GM19023 (cell line): Measurements from ENCODE around the gene CDK3.
A peak's percentile ranks its signal among the peaks of the same experiment; 100 is the strongest.
"Not testable (repeated sequence)": the region's sequence is repeated elsewhere in the genome, so short reads cannot be mapped to it uniquely, and the experiment has no call there.

ENCODE experiments used
- ATAC-seq: cut with Tn5 transposase; IDR thresholded peaks from one replicate; pipeline ENCODE4 v1.9.1; 2021; ENCODE audit warnings: mild to moderate bottlenecking, moderate library complexity; ENCODE audit not compliant: unreplicated experiment

The CDK3 gene

DNA sequence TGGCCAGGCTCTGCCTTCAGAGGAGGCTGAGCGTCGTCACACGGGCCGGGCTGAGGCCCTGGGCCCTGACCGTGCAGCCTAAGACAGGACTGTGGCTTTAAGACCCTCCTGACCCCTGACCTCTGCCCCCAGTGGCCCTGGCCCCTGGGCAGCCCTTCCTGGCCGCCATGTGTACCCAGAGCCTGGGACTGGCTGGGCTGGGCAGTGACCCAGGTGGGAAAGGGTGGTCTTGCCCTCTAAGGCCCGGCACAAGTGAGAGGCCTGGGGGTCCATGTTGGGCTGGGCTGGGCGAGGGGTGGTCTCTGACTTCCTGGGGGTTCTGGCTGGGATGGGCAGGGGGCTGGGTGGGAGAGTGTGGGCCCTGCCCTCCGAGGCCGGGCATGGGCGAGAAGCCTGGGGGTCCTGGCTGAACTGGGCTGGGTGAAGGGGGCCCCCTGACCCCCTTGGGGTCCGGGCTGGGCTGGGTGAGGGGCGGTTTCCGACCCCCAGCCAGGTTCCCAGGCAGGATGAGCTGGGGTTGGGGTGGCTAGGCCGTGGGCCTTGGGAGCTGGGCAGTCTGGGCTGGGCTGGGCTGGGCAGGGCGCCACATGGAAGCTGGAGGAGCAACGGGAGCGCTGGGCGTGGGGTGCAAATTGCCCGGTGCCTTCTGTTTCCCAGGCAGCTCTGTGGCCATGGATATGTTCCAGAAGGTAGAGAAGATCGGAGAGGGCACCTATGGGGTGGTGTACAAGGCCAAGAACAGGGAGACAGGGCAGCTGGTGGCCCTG is at the start of gene CDK3:
TSS of gene CDK3 (plus strand) at position 101 of the 767 bp plus-strand sequence. CDS start at position 672, 571 bp downstream.
- no peak for ATAC-seq

DNA sequence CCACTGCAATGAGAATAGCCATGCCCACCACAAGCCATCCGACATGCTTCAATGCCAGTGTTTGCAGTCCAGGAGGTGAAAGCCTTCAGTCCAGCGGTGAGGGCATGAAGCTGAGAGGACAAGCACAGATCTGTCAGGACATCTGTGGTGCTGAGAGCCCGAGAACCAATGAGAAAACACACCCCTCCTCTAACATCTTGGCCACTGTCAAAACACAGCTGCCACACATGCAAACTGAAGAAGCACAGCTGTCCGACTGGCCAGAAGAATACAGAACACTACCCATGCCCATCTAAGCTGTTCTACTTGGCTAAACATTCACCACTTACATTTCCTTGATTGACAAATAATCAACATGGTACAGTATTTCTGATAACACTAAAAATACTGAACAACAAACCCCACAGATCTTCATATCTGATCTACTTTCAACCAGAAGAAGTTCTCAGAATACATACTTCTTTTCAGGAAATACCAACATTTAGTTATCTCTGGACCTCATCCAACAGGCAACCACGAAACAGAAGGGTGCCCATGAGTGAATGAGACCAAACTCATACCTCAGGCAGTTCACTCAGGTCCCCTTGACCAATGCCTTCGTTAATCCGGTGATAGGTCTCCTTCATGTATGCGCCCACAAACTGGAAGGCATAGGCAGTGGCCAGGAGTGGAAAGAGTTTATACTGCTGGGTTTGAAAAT is 49.6 kb upstream of the CDK3 start:
- ATAC-seq, result no peak

DNA sequence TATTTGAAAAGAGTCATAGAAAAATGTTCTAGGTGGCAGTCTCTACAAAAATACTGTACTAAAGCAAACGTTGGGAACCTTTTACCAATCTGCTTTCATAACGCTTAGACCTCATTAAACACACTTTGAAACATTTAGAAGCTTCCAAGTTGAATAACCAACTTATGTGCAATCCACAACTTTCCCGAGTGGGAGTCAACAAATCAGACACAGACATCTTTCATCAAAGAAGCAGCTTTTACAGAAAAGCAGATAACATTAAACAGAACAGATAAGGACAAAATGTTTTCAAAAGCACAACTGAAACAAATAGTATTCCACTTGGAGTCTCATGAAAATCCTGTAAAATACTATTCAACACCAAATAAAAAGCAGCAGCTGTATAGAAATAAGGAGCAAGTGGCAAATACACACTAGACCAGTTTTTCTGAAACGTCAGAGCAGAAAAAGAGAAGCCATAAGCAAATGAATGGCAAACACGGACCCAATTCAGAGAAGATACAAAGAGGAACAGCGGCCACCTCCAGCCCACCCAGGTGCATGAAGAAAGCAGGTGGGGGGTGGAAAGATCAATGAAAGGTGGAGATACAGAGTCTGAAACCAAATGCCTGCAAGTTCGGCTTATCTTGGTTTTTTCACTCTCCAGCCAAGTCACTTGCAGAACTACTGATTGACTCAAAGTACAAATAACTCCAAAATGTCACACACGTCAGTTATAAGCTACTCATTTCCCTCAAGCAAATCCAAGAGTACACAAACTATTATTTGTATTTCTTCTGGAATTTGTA is 41.4 kb upstream of the CDK3 start:
- no peak for ATAC-seq

DNA sequence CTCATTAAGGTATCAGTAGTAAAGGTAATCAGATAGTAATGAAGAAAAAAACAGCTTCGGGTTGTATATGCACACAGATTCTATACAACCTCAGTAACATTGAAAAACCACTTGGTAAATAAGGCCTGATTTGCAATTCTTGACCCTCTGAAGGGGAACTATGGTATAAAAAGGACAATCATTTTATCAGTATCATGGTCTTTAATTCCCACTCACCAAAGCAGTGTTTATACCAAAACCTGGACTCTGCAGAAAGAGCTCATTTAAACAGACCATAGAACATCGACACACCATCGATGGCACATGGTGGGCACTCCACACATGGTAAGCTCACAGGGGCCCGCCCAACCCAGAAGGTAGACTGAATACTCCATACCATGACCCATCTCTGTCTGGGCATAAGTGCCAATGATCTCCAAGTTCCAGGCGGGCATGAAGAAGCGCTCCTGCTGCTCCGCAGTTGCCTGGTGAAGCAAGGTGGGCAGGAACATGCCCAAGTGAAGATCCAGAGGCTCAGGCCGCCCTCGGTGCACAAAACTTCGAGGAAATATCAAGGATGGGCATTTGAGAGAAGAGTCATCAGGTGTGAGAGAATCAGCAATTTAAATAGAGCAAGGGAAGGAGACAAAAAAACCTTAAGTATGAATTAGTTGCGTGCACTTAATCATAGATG is 40.7 kb upstream of the CDK3 start:
- no peak for ATAC-seq

DNA sequence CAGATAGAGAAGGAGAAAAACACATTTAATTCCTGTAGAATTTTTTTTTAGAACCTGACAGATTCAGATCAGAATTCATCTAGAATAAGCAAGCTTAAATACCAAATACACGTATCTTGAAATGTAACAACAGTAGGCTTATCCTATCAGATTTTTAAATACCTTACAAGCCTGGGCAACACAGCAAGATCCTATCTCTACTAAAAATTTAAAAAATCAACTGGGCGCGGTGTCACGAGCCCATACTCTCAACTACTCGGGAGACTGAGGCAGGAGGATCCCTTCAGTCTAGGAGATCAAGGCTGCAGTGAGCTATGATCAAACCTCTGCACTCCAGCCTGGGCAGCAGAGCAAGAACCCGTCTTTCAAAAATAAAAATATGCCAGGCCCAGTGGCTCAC is 35.2 kb upstream of the CDK3 start:
- no peak for ATAC-seq

DNA sequence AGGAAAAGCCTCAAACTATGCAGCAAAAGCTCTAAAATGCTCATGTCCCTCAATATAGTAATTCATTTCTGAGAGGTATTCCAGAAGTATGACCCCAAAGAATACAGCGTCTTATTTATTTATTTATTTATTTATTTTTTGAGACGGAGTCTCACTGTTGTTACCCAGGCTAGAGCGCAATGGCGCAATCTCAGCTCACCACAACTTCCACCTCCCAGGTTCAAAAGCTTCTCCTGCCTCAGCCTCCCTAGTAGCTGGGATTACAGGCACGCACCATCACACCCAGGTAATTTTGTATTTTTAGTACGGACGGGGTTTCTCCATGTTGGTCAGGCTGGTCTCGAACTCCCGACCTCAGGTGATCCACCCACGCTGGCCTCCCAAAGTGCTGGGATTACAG is 31.6 kb upstream of the CDK3 start:
- not testable (repeated sequence) for ATAC-seq

DNA sequence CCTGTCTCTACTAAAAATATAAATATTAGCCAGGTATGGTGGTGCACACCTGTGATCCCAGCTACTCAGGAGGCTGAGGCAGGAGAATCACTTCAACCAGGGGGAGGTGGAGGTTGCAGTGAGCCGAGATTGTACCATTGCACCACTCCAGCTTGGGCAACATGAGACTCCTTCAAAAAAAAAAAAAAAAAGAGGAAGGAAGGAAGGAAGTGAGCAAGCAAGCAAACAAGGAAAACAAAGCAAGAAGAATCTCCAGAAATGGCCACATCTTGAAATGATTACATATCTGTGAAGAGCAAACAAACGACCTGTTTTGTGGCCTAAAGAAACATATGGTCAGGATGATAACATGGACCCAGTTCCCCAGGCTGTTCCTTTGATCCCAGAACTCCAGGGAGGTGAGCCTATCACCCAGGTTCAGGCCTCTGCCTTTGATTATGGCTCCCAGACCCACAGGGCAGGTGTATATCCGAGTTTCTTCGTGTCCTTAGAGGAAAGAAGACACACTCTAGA is 30.6 kb upstream of the CDK3 start:
- ATAC-seq, result no peak

DNA sequence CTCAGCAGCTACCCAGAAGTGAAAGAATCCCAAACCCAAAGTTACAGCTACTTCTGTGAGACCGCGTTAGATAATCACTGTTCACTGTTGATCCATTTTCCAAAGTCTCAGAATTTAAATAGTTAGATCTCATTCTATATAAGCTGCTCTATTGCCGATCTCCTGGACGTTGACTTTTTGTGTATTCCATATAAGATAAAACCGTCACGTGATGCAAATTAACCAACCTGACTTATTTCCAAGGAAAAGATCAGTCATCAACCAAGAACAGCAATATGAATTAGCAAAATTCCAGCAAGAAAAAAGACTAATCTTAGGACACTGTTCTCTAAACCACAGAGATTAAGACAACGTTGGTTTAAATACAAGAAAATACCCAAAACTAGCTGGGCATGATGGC is 30.0 kb upstream of the CDK3 start:
- ATAC-seq, result no peak

DNA sequence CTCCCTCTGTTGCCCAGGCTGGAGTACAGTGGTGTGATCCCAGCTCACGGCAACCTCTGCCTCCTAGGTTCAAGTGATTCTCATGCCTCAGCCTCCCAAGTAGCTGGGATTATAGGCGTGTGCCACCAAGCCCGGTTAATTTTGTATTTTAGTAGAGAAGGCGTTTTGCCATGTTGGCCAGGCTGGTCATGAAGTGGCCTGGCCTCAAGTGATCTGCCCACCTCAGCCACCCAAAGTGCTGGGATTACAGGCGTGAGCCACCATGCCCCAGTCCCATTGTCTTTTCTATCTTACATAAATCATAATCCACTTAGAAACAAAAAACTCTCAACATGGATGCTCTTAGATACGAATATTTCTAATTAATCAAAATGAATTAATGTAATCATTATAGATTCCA is 25.5 kb upstream of the CDK3 start:
- ATAC-seq, result not testable (repeated sequence)

DNA sequence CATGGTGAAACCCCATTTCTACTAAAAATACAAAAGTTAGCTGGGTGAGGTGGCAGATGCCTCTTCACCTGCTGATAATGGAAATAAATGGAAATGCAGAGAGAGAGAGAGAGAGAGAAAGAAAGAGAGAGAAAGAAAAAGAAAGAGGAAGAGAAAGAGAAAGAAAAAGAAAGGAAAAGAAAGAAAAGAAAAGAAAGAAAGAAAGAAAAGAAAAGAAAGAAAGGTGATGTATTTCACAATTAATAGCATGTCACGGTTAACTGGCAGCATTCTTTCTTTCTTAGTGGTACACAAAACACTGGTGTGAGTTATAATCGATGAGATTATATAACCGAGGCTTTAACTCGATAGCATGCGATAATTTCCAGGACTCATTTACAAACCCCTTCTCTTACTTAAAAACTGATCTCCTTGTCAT is 24.9 kb upstream of the CDK3 start:
- ATAC-seq, result no peak

DNA sequence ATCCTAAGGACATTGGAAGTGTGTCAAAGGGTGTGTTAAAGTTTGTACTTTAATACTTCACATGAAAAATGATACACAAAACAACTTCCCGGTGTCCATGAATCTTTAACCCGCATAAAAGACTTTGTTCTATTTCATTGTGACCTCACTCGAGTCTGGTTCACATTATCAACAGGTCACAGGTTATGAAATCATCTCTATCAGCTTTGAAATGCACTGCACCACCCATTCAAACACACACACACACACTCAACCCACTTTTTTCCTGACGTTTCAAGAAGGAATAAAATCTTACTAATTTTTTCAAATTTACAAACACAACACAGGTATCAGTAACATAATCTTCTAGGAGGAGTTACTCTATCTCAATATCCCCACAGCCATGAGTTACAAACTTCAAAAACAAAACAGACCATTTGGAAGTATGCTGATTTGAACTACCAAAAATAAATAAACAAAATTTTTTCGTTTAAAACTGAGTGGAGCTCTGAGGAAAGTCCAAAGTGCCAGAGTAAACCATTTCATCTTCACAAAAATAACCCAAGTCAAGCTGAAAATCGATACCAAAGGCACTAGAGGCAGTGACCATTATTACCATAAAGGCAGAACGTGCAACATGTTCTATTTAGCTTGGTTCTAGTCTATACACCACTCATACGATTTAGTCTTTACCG is 24.3 kb upstream of the CDK3 start:
- no peak for ATAC-seq

DNA sequence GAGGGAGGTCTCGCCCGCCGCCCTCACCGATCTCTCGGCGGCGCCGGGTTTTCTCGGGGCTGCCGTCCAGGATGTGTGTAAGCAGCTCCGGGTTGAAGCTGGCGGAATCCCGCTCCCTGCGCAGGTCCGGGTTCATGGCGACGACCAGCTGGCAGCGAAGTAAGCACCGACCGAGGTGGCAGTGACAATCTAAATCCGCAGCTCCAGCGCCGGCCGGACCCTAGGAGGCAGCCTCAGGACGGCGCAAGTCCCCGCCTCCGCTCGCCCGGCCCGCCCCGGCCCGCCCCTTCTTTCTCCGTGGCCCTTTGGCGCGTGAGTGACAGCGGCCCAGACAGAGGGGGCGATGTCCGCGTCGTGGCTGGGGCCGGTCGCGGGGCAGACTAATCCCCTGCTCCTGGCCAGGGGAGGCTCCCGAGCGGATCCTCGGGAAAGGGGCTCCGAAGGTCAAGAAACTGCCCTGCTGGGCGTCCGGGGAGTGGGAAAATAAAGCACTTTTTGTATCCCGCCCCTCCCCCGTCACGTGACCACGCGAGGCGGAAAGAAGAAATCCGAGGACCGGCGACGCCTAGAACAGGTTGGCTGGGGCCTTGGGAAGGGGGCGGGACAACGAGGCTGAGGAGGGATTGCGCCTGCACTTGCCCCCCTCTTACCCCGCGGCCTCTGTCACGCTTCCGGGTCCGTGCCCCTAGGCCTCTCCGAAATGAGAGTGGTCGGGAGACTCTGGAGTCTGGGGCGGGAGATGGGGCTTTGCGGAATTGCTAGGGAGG is 21.5 kb upstream of the CDK3 start, which contains the start of the genes ACOX1 and TEN1:
TSS of gene ACOX1 (minus strand) at position 229 of the 767 bp plus-strand sequence. CDS start at position 136, 93 bp downstream.
TSS of gene TEN1 (plus strand) at position 303 of the 767 bp plus-strand sequence. CDS start 6,953 bp downstream, outside the sequence.
- ATAC-seq, result peak; percentile 88

DNA sequence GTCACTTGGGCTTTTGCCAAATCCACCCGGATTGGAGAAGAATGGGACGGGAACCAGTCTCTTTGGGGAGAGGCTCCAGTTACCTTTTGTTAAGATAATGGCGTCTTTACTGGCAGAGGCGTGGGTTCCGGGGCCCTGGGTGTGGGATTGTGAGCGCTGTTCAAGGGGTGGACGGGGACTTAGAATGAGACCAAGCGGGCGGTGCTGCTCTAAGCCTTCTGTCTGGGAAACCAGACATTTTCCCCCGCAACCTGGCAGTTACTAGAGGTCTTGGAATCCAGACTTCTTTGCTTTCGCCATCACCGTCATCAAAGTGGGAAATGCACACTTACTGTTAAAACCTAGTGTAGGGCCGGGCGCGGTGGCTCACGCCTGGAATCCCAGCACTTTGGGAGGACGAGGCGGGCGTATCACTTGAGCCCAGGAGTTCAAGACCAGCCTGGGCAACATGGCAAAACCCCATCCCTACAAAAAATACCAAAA is 20.9 kb upstream of the CDK3 start:
- peak; percentile 15 for ATAC-seq

DNA sequence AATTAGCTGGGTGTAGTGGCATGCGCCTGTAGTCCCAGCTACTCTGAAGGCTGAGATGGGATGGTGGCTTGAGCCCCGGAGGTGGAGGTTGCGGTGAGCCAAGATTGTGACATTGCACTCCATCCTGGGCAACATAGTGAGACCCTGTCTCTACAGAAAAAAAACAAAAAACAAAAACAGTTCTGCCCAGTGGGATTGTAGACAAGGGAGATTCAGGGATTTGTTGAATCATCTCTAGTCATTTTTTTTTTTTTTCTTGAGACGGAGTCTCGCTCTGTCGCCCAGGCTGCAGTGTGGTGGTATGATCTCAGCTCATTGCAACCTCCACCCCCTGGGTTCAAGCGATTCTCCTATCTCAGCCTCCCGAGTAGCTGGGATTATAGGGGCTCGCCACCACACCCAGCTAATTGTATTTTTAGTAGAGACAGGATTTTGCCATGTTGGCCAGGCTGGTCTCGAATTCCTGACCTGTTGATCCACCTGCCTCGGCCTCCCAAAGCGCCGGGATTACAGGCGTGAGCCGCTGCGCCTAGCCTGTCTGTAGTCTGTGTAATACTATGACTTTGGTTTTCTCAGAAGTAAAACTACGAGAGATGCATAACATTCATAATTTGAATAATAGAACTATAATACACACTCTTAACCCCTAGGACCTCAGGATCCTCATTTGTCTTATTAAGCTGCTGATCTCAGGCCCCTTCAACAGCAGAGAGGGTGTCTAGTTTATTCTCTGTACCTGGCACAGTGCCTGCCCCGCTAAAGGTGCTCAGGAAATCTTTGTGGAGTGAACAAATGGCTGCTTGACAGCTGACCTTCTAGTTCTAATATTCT is 20.3 kb upstream of the CDK3 start:
- no peak for ATAC-seq

DNA sequence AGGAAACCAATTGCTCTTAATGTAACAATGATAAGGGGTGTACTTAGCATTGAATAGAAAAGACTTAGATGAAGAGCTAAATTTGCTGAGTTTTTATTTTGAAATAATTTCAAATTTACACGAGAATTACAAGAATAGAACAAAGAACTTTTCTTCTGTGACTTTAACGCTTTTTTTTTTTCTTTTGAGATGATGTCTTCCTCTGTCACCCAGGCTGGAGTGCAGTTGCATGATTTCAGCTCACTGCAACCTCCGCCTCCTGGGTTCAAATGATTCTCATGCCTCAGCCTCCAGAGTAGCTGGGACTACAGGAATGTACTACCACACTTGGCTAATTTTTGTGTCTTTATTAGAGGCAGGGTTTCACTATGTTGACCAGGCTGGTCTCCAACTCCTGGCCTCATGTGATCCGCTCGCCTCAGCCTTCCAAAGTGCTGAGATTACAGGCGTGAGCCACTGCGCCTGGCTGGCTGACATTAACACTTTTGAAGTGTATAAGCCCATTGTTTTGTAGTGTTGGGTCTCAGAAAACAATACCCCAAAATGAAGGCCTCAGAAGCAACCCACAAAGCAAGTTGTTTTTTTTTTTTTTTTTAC is 19.5 kb upstream of the CDK3 start:
- ATAC-seq, result no peak

DNA sequence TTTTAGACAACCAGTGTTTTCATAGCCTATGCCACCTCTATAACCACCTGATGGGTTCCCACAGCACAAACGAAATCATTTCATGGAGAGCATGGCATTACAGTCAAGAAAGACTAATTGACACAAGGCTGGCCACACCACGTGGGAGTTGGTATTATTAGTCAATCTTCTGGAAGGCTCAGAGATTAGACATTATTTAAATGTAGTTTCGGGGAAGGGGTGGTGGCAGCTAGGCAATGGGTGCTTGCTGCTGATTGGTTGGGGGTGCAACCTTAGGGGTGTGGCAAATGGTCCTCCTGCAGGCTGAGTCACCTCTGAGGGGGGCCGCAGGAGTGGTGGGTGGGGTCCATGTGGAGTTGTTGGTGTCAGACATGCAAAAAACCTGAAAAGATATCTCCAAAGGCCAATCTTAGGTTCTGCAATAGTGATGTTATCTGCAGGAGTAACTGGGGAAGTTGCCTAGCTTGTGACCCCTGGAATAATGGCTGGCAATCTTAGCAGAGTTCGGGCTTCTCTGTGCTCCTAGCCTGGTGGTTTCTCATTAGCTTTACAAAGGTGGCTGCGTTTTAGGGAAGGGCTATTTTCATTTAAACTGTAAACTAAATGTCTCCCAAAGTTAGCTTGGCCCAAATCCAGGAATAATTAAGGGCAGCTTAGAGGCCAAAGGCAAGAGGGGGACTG is 17.0 kb upstream of the CDK3 start:
- ATAC-seq, result no peak

DNA sequence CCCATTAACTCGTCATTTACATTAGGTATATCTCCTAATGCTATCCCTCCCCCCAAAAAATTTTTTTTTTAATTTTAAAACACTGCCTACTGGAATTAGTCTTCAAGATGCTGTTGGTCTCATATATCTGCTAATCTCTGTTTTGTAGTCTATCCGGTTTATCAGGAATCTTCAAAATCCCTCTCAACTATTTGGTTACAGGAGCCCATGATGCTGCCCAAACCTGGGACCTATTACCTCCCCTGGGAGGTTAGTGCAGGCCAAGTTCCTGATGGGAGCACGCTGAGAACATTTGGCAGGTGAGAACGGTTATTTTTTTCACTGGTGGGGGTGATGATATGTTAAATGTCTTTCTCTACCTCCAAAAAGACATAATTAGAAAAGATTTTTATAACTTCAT is 14.7 kb upstream of the CDK3 start:
- ATAC-seq, result no peak
